Measurements from ENCODE around the gene LYPLA2.

The LYPLA2 gene

GRCh38 chr1:23795676-23796465 is 4.9 kb downstream of the LYPLA2 start:
- Histone ChIP-seq H3K4me1 (ENCODE audit: low read depth, poor library complexity, severe bottlenecking) (peaks cover 14% of the 10 kb centered on the region), H3K27ac (no peak overlapping the region), H3K9ac (no peak overlapping the region), H4K20me1 (ENCODE audit: insufficient read depth) (no peaks in the 10 kb centered on the region), H3K4me3 (IDR thresholded peaks at IDR 0.05; ENCODE audit: insufficient read depth, low read depth, low read length) (no peak overlapping the region), H2AFZ (ENCODE audit: low read depth) (no peak overlapping the region), H3K36me3 (ENCODE audit: insufficient read depth) (no peaks in the 10 kb centered on the region), H3K79me2 (ENCODE audit: insufficient read depth, low read depth) (peaks cover 20% of the 10 kb centered on the region; the same call in 1 of the 2 replicates), H3K27me3 (ENCODE audit: insufficient read depth, low read depth) (no peaks in the 10 kb centered on the region), H3K4me2 (no peak overlapping the region)
- no peak for TF ChIP-seq CTCF (conservative IDR thresholded peaks at IDR 0.05; ENCODE audit: low read depth, low read length)

DNA sequence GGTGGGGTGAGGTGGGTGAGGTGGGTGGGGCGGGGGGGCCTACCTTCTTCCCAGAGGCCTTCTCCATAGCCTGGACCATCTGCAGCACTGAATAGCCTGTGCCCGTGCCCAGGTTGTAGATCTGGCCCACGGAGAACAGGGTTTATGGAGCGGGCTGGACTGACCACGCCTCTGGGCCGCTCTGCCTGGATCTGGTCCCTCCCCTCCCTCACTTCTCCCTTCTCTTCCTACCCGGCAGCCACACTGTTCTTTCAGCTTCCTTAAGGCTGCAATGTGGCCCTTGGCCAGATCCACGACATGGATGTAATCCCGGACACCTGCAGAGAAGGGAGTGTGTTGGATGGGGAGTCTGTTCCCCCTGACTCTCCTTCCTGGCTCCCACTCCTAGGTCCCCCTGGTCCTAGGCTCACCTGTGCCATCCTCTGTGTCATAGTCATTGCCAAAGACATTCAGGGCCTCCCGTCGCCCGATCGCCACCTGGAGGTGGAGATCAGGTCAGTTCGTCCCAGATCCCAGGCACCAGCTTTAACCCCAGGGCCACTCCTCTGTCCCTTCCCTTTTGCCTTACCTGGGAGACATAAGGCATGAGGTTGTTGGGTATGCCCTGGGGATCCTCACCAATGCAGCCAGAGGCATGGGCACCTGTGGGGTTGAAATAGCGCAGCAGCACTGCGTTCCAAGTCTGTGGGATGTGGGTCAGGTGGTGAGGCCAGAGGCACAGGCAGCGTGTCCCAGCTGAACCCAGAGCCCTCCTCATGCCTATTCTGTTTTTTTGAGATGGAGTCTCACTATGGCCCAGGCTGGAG is 5.7 kb downstream of the LYPLA2 start:
- no peak for TF ChIP-seq CTCF (conservative IDR thresholded peaks at IDR 0.05; ENCODE audit: low read depth, low read length)
- H3K79me2 ChIP-seq (ENCODE audit: insufficient read depth, low read depth), result peaks cover 13% of the 10 kb centered on the region; the same call in 1 of the 2 replicates
- no peak overlapping the region for H3K4me2 ChIP-seq
- no peak overlapping the region for H3K9ac ChIP-seq
- H3K4me1 ChIP-seq (ENCODE audit: low read depth, poor library complexity, severe bottlenecking), result peaks cover 14% of the 10 kb centered on the region
- no peak overlapping the region for H3K27ac ChIP-seq
- no peaks in the 10 kb centered on the region for H3K27me3 ChIP-seq (ENCODE audit: insufficient read depth, low read depth)
- H3K36me3 ChIP-seq (ENCODE audit: insufficient read depth), result no peaks in the 10 kb centered on the region
- no peaks in the 10 kb centered on the region for H4K20me1 ChIP-seq (ENCODE audit: insufficient read depth)
- no peak overlapping the region for H2AFZ ChIP-seq (ENCODE audit: low read depth)
- no peak overlapping the region for H3K4me3 ChIP-seq (IDR thresholded peaks at IDR 0.05; ENCODE audit: insufficient read depth, low read depth, low read length)

- Histone ChIP-seq H3K4me2 (no peak overlapping the region), H3K27ac (no peak overlapping the region), H4K20me1 (ENCODE audit: insufficient read depth) (no peaks in the 10 kb centered on the region), H3K4me3 (IDR thresholded peaks at IDR 0.05; ENCODE audit: insufficient read depth, low read depth, low read length) (no peak overlapping the region), H2AFZ (ENCODE audit: low read depth) (no peak overlapping the region), H3K4me1 (ENCODE audit: low read depth, poor library complexity, severe bottlenecking) (peaks cover 11% of the 10 kb centered on the region), H3K79me2 (ENCODE audit: insufficient read depth, low read depth) (peaks cover 5% of the 10 kb centered on the region; the same call in 1 of the 2 replicates), H3K36me3 (ENCODE audit: insufficient read depth) (no peaks in the 10 kb centered on the region), H3K27me3 (ENCODE audit: insufficient read depth, low read depth) (no peaks in the 10 kb centered on the region), H3K9ac (no peak overlapping the region)
- no peak for TF ChIP-seq CTCF (conservative IDR thresholded peaks at IDR 0.05; ENCODE audit: low read depth, low read length)
These were observed 6.8 kb downstream of the LYPLA2 start for GRCh38 chr1:23797478-23798448.

GRCh38 chr1:23798662-23799142 is 7.8 kb downstream of the LYPLA2 start:
- Histone ChIP-seq H3K4me1 (ENCODE audit: low read depth, poor library complexity, severe bottlenecking) (peaks cover 7% of the 10 kb centered on the region), H3K4me2 (no peak overlapping the region), H3K27me3 (ENCODE audit: insufficient read depth, low read depth) (no peaks in the 10 kb centered on the region), H3K36me3 (ENCODE audit: insufficient read depth) (no peaks in the 10 kb centered on the region), H3K9ac (no peak overlapping the region), H2AFZ (ENCODE audit: low read depth) (no peak overlapping the region), H3K4me3 (IDR thresholded peaks at IDR 0.05; ENCODE audit: insufficient read depth, low read depth, low read length) (no peak overlapping the region), H3K27ac (no peak overlapping the region), H3K79me2 (ENCODE audit: insufficient read depth, low read depth) (no peaks in the 10 kb centered on the region), H4K20me1 (ENCODE audit: insufficient read depth) (no peaks in the 10 kb centered on the region)
- TF ChIP-seq CTCF (conservative IDR thresholded peaks at IDR 0.05; ENCODE audit: low read depth, low read length), result no peak

All from KMS-11 (cell line).